WTC11 (cell line): Measurements from ENCODE around the gene GRB10. TPM values are rescaled to one million over a fixed set of nuclear protein-coding genes. Genes with fewer than 3 reads are reported as not detected.
A peak's percentile ranks its signal among the peaks of the same experiment; 100 is the strongest.

ENCODE experiments used
- ATAC-seq: fragments of 200-7000 bp; cut with Tn5 transposase; 2 replicates; pipeline ENCODE4 v1.10.0; 2021; ENCODE audit warnings: mild to moderate bottlenecking, moderate library complexity
- CTCF ChIA-PET: fragments of 300-600 bp; sonication (Branson Sonifier 250); formaldehyde crosslinking; loops from one replicate; lab custom pipeline; 2021; ENCODE audit warnings: antibody characterized with exemption; lab: Charles Lee
- POLR2A ChIA-PET: fragments of 350-600 bp; sonication (Branson Sonifier 250); formaldehyde crosslinking; loops from one replicate; lab custom pipeline; 2021; ENCODE audit warnings: antibody characterized with exemption; lab: Charles Lee
- DNase-seq: peaks from one replicate; pipeline ENCODE4 v3.0.0; 2021; ENCODE audit warnings: low spot score
- H3K27ac Mint-ChIP-seq: 2 replicates; pipeline ENCODE4 v1.8.0; 2021; ENCODE audit warnings: mixed read lengths
- H3K27me3 Mint-ChIP-seq: 2 replicates; pipeline ENCODE4 v1.8.0; 2021; ENCODE audit warnings: low read depth, mild to moderate bottlenecking, moderate library complexity, mixed read lengths
- H3K36me3 Mint-ChIP-seq: 2 replicates; pipeline ENCODE4 v1.8.0; 2021; ENCODE audit warnings: mixed read lengths
- H3K4me1 Mint-ChIP-seq: 2 replicates; pipeline ENCODE4 v1.8.0; 2022; ENCODE audit warnings: mixed read lengths
- H3K4me3 Mint-ChIP-seq: 2 replicates; pipeline ENCODE4 v1.8.0; 2021; ENCODE audit warnings: mild to moderate bottlenecking, moderate library complexity, mixed read lengths
- H3K9me3 Mint-ChIP-seq: 2 replicates; pipeline ENCODE4 v1.8.0; 2021; ENCODE audit warnings: mixed read lengths
- ATF1 ChIP-seq: sonication (generic); formaldehyde crosslinking; IDR thresholded peaks from 2 replicates; pipeline ENCODE4 v1.8.1; 2023; ENCODE audit warnings: mild to moderate bottlenecking, moderate library complexity, missing genetic modification reagents
- ATF2 ChIP-seq: sonication (generic); formaldehyde crosslinking; IDR thresholded peaks from 2 replicates; pipeline ENCODE4 v1.8.1; 2022; ENCODE audit warnings: low read depth, missing genetic modification reagents, borderline replicate concordance
- ATF6 ChIP-seq: sonication (generic); formaldehyde crosslinking; IDR thresholded peaks from 2 replicates; pipeline ENCODE4 v1.8.1; 2023; ENCODE audit warnings: mild to moderate bottlenecking, missing genetic modification reagents
- CREM ChIP-seq: sonication (generic); formaldehyde crosslinking; IDR thresholded peaks from 2 replicates; pipeline ENCODE4 v1.8.1; 2022; ENCODE audit warnings: mild to moderate bottlenecking, missing genetic modification reagents, moderate library complexity
- ESRRA ChIP-seq: sonication (generic); formaldehyde crosslinking; IDR thresholded peaks from 2 replicates; pipeline ENCODE4 v1.8.1; 2022; ENCODE audit warnings: mild to moderate bottlenecking, missing genetic modification reagents, borderline replicate concordance
- ETV6 ChIP-seq: sonication (generic); formaldehyde crosslinking; IDR thresholded peaks from 2 replicates; pipeline ENCODE4 v1.8.1; 2022; ENCODE audit warnings: mild to moderate bottlenecking, missing genetic modification reagents
- KAT7 ChIP-seq: sonication (generic); formaldehyde crosslinking; IDR thresholded peaks from 2 replicates; pipeline ENCODE4 v1.8.1; 2023; ENCODE audit warnings: missing genetic modification reagents, mild to moderate bottlenecking, borderline replicate concordance
- MXD4 ChIP-seq: fragments of 250-450 bp; sonication (Bioruptor Pico); IDR thresholded peaks from 2 replicates; pipeline ENCODE4 v1.8.0; 2021; ENCODE audit warnings: mild to moderate bottlenecking, moderate library complexity, borderline replicate concordance
- NFE2L1 ChIP-seq: sonication (generic); formaldehyde crosslinking; IDR thresholded peaks from 2 replicates; pipeline ENCODE4 v1.8.1; 2023; ENCODE audit warnings: missing genetic modification reagents
- NFYB ChIP-seq: sonication (generic); formaldehyde crosslinking; conservative IDR thresholded peaks from 2 replicates; pipeline ENCODE4 v1.8.0; 2022; ENCODE audit warnings: low read depth, missing genetic modification reagents
- NR3C1 ChIP-seq: sonication (generic); formaldehyde crosslinking; conservative IDR thresholded peaks from 2 replicates; pipeline ENCODE4 v1.8.1; 2023; ENCODE audit warnings: low read depth, mild to moderate bottlenecking, missing genetic modification reagents
- RORB ChIP-seq: fragments of 250-450 bp; sonication (Bioruptor Pico); IDR thresholded peaks from 2 replicates; pipeline ENCODE4 v1.9.0; 2021; ENCODE audit warnings: mild to moderate bottlenecking
- SMAD3 ChIP-seq: sonication (generic); formaldehyde crosslinking; IDR thresholded peaks from 2 replicates; pipeline ENCODE4 v1.8.0; 2022; ENCODE audit warnings: missing genetic modification reagents, mild to moderate bottlenecking, borderline replicate concordance
- TEAD1 ChIP-seq: sonication (generic); formaldehyde crosslinking; IDR thresholded peaks from 2 replicates; pipeline ENCODE4 v1.8.0; 2022; ENCODE audit warnings: mild to moderate bottlenecking, missing genetic modification reagents
- TEAD4 ChIP-seq: sonication (generic); formaldehyde crosslinking; IDR thresholded peaks from 2 replicates; pipeline ENCODE4 v1.8.0; 2022; ENCODE audit warnings: mild to moderate bottlenecking, missing genetic modification reagents
- TP53 ChIP-seq: sonication (generic); formaldehyde crosslinking; IDR thresholded peaks from 2 replicates; pipeline ENCODE4 v1.8.1; 2023; ENCODE audit warnings: mild to moderate bottlenecking, missing genetic modification reagents
- ZBTB21 ChIP-seq: sonication (generic); formaldehyde crosslinking; IDR thresholded peaks from 2 replicates; pipeline ENCODE4 v1.8.1; 2023; ENCODE audit warnings: mild to moderate bottlenecking, missing genetic modification reagents, borderline replicate concordance
- ZBTB43 ChIP-seq: sonication (generic); formaldehyde crosslinking; IDR thresholded peaks from 2 replicates; pipeline ENCODE4 v1.8.1; 2023; ENCODE audit warnings: mild to moderate bottlenecking, missing genetic modification reagents
- ZNF232 ChIP-seq: sonication (generic); formaldehyde crosslinking; IDR thresholded peaks from 2 replicates; pipeline ENCODE4 v1.8.0; 2022; ENCODE audit warnings: mild to moderate bottlenecking, missing genetic modification reagents
- ZNF416 ChIP-seq: fragments of 250-450 bp; sonication (Bioruptor Pico); IDR thresholded peaks from 2 replicates; pipeline ENCODE4 v1.9.0; 2021; ENCODE audit warnings: mild to moderate bottlenecking, inconsistent platforms
- ZNF671 ChIP-seq: fragments of 250-450 bp; sonication (Bioruptor Pico); IDR thresholded peaks from 2 replicates; pipeline ENCODE4 v1.8.0; 2021; ENCODE audit warnings: mild to moderate bottlenecking
- total RNA-seq: library from RNA; stranded (reverse); gene quantifications from 3 replicates; pipeline ENCODE4 v1.2.3, GENCODE V29; 2021
- TF ChIP-seq, protein P1 (sequence below): sonication (generic); formaldehyde crosslinking; conservative IDR thresholded peaks from 2 replicates; pipeline ENCODE4 v1.8.1; 2023; ENCODE audit warnings: mild to moderate bottlenecking, low read depth, missing genetic modification reagents, moderate library complexity
- TF ChIP-seq, protein P2 (sequence below): sonication (generic); formaldehyde crosslinking; IDR thresholded peaks from 2 replicates; pipeline ENCODE4 v1.8.0; 2023; ENCODE audit warnings: missing genetic modification reagents
- TF ChIP-seq, protein P3 (sequence below): sonication (generic); formaldehyde crosslinking; IDR thresholded peaks from 2 replicates; pipeline ENCODE4 v1.8.0; 2022; ENCODE audit warnings: mild to moderate bottlenecking, missing genetic modification reagents
- TF ChIP-seq, protein P4 (sequence below): sonication (generic); formaldehyde crosslinking; IDR thresholded peaks from 2 replicates; pipeline ENCODE4 v1.8.0; 2022; ENCODE audit warnings: mild to moderate bottlenecking, missing genetic modification reagents

GRB10 gene
- total RNA-seq, 1 experiment from 2014 or later = 103 TPM

DNA sequence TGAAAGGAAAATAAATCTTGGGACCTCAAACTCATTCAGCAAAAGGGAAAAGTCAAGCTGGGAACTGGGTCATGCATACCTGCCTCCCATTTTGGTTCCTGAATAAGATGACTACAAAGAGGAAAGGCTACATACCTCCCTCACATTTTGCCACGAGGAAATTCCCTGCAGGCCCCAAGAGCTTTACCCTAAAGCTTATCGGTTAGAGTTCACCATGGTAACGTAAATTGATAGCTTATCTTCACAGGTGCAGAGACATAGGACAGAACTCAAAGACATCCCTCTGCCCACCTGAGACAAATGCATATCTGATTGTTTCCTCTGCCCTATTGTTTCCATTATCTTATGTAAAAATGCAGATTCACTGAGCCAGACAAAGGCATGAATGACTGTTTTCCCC is 31.5 kb upstream of the GRB10 start (continued):
- TF ChIP-seq, protein P1, sequence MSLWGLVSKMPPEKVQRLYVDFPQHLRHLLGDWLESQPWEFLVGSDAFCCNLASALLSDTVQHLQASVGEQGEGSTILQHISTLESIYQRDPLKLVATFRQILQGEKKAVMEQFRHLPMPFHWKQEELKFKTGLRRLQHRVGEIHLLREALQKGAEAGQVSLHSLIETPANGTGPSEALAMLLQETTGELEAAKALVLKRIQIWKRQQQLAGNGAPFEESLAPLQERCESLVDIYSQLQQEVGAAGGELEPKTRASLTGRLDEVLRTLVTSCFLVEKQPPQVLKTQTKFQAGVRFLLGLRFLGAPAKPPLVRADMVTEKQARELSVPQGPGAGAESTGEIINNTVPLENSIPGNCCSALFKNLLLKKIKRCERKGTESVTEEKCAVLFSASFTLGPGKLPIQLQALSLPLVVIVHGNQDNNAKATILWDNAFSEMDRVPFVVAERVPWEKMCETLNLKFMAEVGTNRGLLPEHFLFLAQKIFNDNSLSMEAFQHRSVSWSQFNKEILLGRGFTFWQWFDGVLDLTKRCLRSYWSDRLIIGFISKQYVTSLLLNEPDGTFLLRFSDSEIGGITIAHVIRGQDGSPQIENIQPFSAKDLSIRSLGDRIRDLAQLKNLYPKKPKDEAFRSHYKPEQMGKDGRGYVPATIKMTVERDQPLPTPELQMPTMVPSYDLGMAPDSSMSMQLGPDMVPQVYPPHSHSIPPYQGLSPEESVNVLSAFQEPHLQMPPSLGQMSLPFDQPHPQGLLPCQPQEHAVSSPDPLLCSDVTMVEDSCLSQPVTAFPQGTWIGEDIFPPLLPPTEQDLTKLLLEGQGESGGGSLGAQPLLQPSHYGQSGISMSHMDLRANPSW = no peak
- TF ChIP-seq ZBTB21 (CRISPR knock-in tag) (no peak), MXD4 (CRISPR knock-in tag) (no peak), ETV6 (CRISPR knock-in tag) (no peak), TEAD1 (no peak)

- POLR2A ChIA-PET = no interaction called here
- CTCF ChIA-PET = no interaction called here
- no peak overlapping the region for H3K27ac Mint-ChIP-seq
Measured at GRCh38 chr7:50812841-50813475, 30.3 kb upstream of the GRB10 start.

GRCh38 chr7:50812094-50812493 is 29.4 kb upstream of the GRB10 start:
- DNase-seq (no peak), ATAC-seq (peak; percentile 25; the same call in 1 of the 2 replicates)
- Mint-ChIP-seq H3K27ac (peak overlapping the region; percentile 68; the same call in 1 of the 2 replicates), H3K27me3 (no peaks in the 10 kb centered on the region; the same call in none of the 2 replicates), H3K4me1 (peaks cover 46% of the 10 kb centered on the region), H3K36me3 (no peaks in the 10 kb centered on the region), H3K4me3 (no peak overlapping the region), H3K9me3 (peaks cover 5% of the 10 kb centered on the region; the same call in 1 of the 2 replicates)
- ChIA-PET POLR2A (no interaction called here), CTCF (no interaction called here)
- TF ChIP-seq ETV6 (CRISPR knock-in tag) (no peak), ATF2 (CRISPR knock-in tag) (no peak), ZNF232 (CRISPR knock-in tag) (no peak), ZNF671 (CRISPR knock-in tag) (no peak), CREM (CRISPR knock-in tag) (no peak), ZNF416 (CRISPR knock-in tag) (no peak), NR3C1 (CRISPR knock-in tag) (no peak), RORB (CRISPR knock-in tag) (no peak), ATF1 (CRISPR knock-in tag) (no peak), SMAD3 (CRISPR knock-in tag) (no peak), ATF6 (CRISPR knock-in tag) (no peak), ZBTB43 (CRISPR knock-in tag) (no peak), TEAD4 (CRISPR knock-in tag) (no peak)
- TF ChIP-seq, protein P2, sequence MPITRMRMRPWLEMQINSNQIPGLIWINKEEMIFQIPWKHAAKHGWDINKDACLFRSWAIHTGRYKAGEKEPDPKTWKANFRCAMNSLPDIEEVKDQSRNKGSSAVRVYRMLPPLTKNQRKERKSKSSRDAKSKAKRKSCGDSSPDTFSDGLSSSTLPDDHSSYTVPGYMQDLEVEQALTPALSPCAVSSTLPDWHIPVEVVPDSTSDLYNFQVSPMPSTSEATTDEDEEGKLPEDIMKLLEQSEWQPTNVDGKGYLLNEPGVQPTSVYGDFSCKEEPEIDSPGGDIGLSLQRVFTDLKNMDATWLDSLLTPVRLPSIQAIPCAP (CRISPR knock-in tag) = no peak
- TF ChIP-seq, protein P3, sequence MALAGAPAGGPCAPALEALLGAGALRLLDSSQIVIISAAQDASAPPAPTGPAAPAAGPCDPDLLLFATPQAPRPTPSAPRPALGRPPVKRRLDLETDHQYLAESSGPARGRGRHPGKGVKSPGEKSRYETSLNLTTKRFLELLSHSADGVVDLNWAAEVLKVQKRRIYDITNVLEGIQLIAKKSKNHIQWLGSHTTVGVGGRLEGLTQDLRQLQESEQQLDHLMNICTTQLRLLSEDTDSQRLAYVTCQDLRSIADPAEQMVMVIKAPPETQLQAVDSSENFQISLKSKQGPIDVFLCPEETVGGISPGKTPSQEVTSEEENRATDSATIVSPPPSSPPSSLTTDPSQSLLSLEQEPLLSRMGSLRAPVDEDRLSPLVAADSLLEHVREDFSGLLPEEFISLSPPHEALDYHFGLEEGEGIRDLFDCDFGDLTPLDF (CRISPR knock-in tag) = no peak

More at GRCh38 chr7:50812841-50813475, 30.3 kb upstream of the GRB10 start:
- TF ChIP-seq ESRRA (CRISPR knock-in tag) = no peak
- no peak for TF ChIP-seq KAT7 (CRISPR knock-in tag)
- TF ChIP-seq TP53 (CRISPR knock-in tag) = no peak
- no peak for TF ChIP-seq NFYB (CRISPR knock-in tag)
- TF ChIP-seq NFE2L1 (CRISPR knock-in tag) = no peak
- TF ChIP-seq, protein P4, sequence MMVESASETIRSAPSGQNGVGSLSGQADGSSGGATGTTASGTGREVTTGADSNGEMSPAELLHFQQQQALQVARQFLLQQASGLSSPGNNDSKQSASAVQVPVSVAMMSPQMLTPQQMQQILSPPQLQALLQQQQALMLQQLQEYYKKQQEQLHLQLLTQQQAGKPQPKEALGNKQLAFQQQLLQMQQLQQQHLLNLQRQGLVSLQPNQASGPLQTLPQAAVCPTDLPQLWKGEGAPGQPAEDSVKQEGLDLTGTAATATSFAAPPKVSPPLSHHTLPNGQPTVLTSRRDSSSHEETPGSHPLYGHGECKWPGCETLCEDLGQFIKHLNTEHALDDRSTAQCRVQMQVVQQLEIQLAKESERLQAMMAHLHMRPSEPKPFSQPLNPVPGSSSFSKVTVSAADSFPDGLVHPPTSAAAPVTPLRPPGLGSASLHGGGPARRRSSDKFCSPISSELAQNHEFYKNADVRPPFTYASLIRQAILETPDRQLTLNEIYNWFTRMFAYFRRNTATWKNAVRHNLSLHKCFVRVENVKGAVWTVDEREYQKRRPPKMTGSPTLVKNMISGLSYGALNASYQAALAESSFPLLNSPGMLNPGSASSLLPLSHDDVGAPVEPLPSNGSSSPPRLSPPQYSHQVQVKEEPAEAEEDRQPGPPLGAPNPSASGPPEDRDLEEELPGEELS (CRISPR knock-in tag) = no peak
- H3K4me1 Mint-ChIP-seq = peaks cover 43% of the 10 kb centered on the region
- no peak overlapping the region for H3K4me3 Mint-ChIP-seq
- peak; percentile 47 for ATAC-seq
- no peaks in the 10 kb centered on the region for H3K36me3 Mint-ChIP-seq
- H3K27me3 Mint-ChIP-seq = no peaks in the 10 kb centered on the region; the same call in none of the 2 replicates
- no peak for DNase-seq
- peaks cover 5% of the 10 kb centered on the region; the same call in 1 of the 2 replicates for H3K9me3 Mint-ChIP-seq
